Measurements from ENCODE around the gene SCAF11.

The SCAF11 gene

DNA sequence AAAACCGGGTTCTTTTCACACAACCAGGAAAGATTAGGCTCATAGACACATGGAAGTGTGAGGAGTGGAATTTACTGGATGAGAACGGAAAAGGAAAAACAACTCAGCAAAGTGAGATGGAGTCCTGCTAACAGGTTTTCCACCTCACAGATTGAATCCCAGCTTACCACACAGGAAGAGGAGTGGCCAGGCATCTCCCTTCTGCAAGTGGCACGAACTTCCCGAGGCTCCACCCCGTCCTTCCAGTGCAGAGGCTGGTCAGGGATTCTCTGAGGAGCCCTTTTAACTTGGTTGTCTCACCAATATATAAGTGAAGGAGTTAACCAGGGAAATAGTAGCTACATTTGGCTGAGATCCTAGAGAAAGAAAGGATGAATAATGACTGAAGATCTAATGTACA is 102.8 kb downstream of the SCAF11 start:
- no peaks in the 10 kb centered on the region for H3K4me1 ChIP-seq (ENCODE audit: low read depth, poor library complexity, severe bottlenecking)
- no peak overlapping the region for H2AFZ ChIP-seq (ENCODE audit: low read depth)
- TF ChIP-seq, protein P1, sequence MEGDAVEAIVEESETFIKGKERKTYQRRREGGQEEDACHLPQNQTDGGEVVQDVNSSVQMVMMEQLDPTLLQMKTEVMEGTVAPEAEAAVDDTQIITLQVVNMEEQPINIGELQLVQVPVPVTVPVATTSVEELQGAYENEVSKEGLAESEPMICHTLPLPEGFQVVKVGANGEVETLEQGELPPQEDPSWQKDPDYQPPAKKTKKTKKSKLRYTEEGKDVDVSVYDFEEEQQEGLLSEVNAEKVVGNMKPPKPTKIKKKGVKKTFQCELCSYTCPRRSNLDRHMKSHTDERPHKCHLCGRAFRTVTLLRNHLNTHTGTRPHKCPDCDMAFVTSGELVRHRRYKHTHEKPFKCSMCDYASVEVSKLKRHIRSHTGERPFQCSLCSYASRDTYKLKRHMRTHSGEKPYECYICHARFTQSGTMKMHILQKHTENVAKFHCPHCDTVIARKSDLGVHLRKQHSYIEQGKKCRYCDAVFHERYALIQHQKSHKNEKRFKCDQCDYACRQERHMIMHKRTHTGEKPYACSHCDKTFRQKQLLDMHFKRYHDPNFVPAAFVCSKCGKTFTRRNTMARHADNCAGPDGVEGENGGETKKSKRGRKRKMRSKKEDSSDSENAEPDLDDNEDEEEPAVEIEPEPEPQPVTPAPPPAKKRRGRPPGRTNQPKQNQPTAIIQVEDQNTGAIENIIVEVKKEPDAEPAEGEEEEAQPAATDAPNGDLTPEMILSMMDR (conservative IDR thresholded peaks at IDR 0.05; ENCODE audit: low read depth, low read length) = no peak
- H3K9ac ChIP-seq = no peak overlapping the region
- no peaks in the 10 kb centered on the region for H3K27me3 ChIP-seq (ENCODE audit: insufficient read depth, low read depth)
- H3K4me3 ChIP-seq (IDR thresholded peaks at IDR 0.05; ENCODE audit: insufficient read depth, low read depth, low read length) = no peak overlapping the region
- H4K20me1 ChIP-seq (ENCODE audit: insufficient read depth) = no peaks in the 10 kb centered on the region
- no peaks in the 10 kb centered on the region; the same call in 1 of the 2 replicates for H3K36me3 ChIP-seq (ENCODE audit: insufficient read depth)
- no peaks in the 10 kb centered on the region for H3K79me2 ChIP-seq (ENCODE audit: insufficient read depth, low read depth)
- no peak overlapping the region for H3K4me2 ChIP-seq
- no peak overlapping the region for H3K27ac ChIP-seq

DNA sequence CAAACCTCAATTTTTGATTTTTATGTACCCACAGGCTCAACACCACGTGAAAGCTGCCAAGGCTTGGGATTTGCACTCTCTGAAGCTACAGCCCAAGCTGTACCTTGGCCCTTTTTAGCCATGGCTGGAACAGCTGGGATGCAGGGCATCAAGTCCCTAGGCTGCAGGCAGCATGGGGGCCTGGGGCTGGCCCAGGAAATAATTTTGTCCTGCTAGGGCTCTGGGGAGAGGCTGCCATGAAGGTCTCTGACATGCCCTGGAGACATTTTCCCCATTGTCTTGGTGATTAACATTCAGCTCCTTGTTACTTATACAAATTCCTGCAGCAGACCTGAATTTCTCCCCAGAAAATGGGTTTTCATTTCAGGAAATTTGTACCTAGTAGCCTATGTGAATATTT is 103.7 kb downstream of the SCAF11 start:
- no peak overlapping the region for H3K27ac ChIP-seq
- H3K9ac ChIP-seq = no peak overlapping the region
- TF ChIP-seq, protein P1 (conservative IDR thresholded peaks at IDR 0.05; ENCODE audit: low read depth, low read length) = no peak
- no peak overlapping the region for H2AFZ ChIP-seq (ENCODE audit: low read depth)
- H3K4me1 ChIP-seq (ENCODE audit: low read depth, poor library complexity, severe bottlenecking) = no peaks in the 10 kb centered on the region
- H3K4me3 ChIP-seq (IDR thresholded peaks at IDR 0.05; ENCODE audit: insufficient read depth, low read depth, low read length) = no peak overlapping the region
- no peaks in the 10 kb centered on the region for H3K27me3 ChIP-seq (ENCODE audit: insufficient read depth, low read depth)
- no peak overlapping the region for H3K4me2 ChIP-seq
- no peaks in the 10 kb centered on the region for H4K20me1 ChIP-seq (ENCODE audit: insufficient read depth)
- H3K79me2 ChIP-seq (ENCODE audit: insufficient read depth, low read depth) = no peaks in the 10 kb centered on the region
- H3K36me3 ChIP-seq (ENCODE audit: insufficient read depth) = no peaks in the 10 kb centered on the region; the same call in 1 of the 2 replicates

DNA sequence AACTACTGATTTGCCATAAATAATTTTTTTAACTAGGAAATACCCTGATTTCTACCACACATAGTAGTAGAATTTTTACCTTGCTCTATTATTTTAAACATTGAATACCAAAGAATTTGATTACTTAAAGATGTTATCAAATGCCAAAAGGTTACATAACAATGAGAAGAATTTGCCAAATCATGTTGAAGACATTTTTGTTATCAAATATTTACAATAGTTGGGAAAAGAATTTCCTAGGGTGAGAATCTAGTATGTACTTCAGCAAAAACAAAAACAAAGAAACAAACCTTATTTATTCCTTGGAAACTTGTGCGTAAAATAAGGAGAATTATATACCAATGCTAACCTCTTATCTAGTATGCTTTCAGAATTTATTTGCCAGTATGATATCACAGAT is 107.2 kb downstream of the SCAF11 start:
- Histone ChIP-seq H4K20me1 (ENCODE audit: insufficient read depth) (no peaks in the 10 kb centered on the region), H3K27ac (no peak overlapping the region), H3K4me1 (ENCODE audit: low read depth, poor library complexity, severe bottlenecking) (peaks cover 18% of the 10 kb centered on the region), H3K27me3 (ENCODE audit: insufficient read depth, low read depth) (no peaks in the 10 kb centered on the region), H3K79me2 (ENCODE audit: insufficient read depth, low read depth) (no peaks in the 10 kb centered on the region), H3K4me3 (IDR thresholded peaks at IDR 0.05; ENCODE audit: insufficient read depth, low read depth, low read length) (no peak overlapping the region), H2AFZ (ENCODE audit: low read depth) (no peak overlapping the region), H3K36me3 (ENCODE audit: insufficient read depth) (no peaks in the 10 kb centered on the region; the same call in 1 of the 2 replicates), H3K4me2 (no peak overlapping the region), H3K9ac (no peak overlapping the region)
- TF ChIP-seq, protein P1 (conservative IDR thresholded peaks at IDR 0.05; ENCODE audit: low read depth, low read length) = no peak

DNA sequence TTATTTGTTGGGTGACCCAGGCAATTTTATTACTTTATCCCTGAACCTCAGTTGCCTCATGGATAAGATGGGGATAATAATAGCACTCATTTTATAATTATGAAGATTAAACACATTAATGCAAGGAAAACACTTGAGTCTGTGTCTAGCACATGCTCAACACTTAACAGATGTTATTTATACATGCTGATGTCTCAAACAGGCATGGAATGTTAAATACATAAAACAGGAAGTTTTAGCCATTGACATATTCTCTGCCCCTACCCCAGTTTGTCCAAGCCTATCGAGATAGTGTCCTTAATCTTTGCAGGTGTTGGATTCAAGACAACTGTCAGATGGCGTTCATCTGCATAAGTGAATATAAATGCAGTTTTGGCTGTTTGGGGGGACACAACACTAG is 109.8 kb downstream of the SCAF11 start:
- no peak overlapping the region for H2AFZ ChIP-seq (ENCODE audit: low read depth)
- no peak overlapping the region for H3K4me3 ChIP-seq (IDR thresholded peaks at IDR 0.05; ENCODE audit: insufficient read depth, low read depth, low read length)
- H3K9ac ChIP-seq = no peak overlapping the region
- H3K4me1 ChIP-seq (ENCODE audit: low read depth, poor library complexity, severe bottlenecking) = peaks cover 22% of the 10 kb centered on the region
- H3K79me2 ChIP-seq (ENCODE audit: insufficient read depth, low read depth) = no peaks in the 10 kb centered on the region
- H3K27ac ChIP-seq = no peak overlapping the region
- no peak overlapping the region for H3K4me2 ChIP-seq
- H3K27me3 ChIP-seq (ENCODE audit: insufficient read depth, low read depth) = no peaks in the 10 kb centered on the region
- no peaks in the 10 kb centered on the region; the same call in 1 of the 2 replicates for H3K36me3 ChIP-seq (ENCODE audit: insufficient read depth)
- no peaks in the 10 kb centered on the region for H4K20me1 ChIP-seq (ENCODE audit: insufficient read depth)
- TF ChIP-seq, protein P1 (conservative IDR thresholded peaks at IDR 0.05; ENCODE audit: low read depth, low read length) = no peak
